Stimulated activated CD4-positive, alpha-beta T cell treated with anti-CD3 and anti-CD28 coated beads, Interleukin-15, amount 100 ng/mL, for 24 hours (primary cell): Measurements from ENCODE around the gene LMO7.

Source experiments
- DNase-seq: peaks from one replicate; pipeline ENCODE4 v3.0.0-alpha.2; 2020

Gene LMO7

DNA sequence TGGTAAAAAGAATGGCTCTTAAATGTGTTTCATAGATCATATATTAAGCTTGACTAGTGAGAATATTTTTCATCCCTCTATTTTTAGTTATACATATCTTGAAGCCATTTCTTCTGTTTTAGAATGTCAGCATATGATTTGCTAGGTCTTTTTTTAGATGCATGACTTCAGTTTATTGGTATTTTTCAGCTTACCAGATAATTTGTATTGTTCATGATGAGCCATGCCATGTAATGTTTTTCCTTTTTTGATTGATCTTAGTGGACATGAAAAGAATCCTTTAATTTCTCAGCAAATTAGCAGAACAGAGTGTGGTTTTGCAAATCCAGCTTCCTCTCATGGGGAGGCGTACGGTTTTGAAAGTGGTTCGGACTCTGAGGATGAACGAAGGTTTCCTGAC lies 168.5 kb downstream of the LMO7 start:
- DNase-seq = no peak

- no peak for DNase-seq
Observed at GRCh38 chr13:75806117-75806516, 170.0 kb downstream of the LMO7 start.

- no peak for DNase-seq
Observed at GRCh38 chr13:75811361-75811760, 175.2 kb downstream of the LMO7 start.

GRCh38 chr13:75811841-75812240 lies 175.7 kb downstream of the LMO7 start:
- DNase-seq = no peak

GRCh38 chr13:75812751-75813181 lies 176.6 kb downstream of the LMO7 start:
- DNase-seq = no peak

DNA sequence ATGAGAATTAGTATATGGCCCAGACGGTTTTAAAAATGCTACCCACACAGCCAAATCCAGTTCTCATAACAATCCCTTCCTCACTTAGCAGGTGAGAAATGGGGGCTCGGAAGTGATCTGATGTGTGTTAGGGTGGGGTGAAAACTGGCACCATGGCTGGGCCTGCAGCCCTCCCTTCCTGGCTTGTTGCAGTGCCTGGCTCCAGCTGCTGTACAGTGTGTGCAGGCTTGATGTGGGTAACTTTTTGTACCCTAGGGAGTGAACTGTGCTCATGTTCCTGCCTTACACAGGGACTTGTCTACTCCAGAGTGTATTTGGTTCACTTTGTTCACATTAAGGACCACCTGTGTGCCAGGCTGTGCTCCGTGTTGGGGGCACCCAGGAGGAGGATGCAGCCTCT lies 177.2 kb downstream of the LMO7 start:
- DNase-seq = no peak

DNA sequence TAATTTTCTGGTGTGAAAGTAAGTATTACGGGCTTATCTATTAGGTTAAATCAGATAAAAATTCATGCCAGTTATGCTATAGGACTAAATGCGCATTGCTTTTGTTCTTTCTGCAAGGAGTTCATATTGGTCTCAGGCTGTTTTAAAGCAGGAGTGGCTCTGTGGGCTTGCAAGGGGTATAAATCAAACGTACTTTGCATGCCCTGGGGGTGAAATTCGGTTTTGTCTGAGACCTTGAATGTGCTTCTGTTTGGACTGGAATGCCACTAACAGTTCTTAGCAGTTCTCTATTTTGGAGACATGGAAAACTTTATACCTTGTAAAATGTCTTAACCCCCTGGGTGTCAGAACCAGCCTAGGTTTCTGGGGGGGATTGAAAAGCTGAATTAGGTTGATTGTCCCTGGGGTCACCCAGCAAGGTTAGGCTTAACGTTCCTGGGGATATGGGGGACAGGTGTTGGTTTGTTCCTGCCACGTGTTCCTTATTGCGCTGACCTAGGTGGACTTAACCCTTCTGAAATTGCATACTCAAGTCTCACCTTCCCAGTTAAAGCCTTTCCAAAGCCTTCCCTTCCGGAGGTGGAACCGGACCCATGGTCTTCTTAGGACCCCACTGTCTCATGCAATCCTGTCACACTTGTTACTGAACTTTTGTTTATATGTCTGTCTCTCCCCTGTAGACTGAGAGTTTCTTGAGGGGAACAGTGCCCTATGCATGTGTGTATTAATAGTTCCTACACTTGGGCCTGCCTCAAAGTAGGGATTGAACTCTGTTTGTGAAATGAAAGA lies 182.2 kb downstream of the LMO7 start:
- DNase-seq = no peak

DNA sequence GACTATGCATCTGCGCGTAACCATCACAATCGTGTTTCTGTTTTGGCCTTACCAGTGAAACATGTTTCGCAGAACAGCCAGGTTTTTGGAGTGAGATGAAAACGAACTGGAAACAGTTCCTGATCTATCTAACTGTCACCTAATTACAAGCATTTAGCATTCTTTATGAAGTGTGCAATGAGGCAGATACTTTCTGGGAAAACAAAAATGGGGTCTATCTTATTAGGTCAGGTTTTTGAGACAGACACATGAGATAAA lies 182.8 kb downstream of the LMO7 start:
- no peak for DNase-seq

GRCh38 chr13:75825161-75825560 lies 189.0 kb downstream of the LMO7 start:
- DNase-seq = no peak

- DNase-seq = no peak
Observed at GRCh38 chr13:75825594-75825993, 189.5 kb downstream of the LMO7 start.

DNA sequence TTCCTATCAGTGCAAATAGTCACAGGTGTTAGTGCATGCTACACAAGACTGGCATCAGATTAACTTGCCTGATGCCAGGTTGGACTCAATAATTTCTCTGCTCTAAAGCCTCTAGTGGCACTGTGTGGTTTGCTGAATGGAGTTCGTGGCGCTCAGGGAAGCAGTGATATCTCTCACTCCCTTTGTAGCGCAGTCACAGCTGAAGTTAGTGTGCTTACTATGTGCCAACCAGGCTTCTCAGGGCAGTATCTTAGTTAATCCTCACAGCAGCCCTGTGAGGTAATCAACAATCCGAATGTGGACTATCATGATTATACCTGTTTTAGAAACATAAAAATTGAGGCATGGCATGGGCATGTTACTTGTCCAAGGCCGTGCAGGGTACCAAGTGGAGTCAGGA lies 190.3 kb downstream of the LMO7 start:
- DNase-seq = no peak

DNA sequence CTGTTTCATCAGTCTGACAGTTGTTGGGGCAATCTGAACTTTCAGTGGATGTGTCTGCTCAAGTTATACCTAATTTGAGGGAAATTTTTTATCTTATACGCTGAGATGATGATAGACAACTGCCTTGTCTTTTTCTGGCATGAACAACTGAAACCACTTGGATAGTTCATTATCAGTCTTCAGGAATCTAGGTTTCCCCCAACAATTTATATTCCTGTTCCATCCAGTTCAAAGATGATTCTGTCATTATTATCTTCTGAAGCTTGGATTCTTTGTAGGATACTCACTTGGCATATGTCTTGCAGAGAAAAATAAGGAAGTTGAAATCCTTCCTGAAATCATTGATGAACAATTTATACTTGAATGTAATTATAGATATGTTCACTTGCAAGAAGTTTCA lies 193.7 kb downstream of the LMO7 start:
- DNase-seq = no peak

DNA sequence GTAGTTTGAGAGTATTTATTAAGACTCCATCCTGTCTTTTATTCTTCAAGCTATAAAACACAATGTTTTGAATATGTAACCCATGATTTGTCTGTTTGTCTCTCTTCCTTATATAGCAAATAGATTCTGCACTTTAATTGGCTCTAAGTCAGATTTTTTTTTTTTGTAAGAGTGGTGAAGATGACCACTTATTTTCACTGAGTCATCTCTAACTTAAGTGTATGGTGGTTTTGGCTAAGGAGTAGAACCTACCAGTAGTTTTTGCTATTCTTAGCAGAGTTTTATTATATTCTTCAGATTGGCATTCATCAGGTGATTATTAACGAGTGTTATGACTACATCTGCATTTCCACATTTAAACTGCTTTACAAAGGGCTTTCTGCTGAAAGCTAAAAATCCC lies 194.7 kb downstream of the LMO7 start:
- no peak for DNase-seq

DNA sequence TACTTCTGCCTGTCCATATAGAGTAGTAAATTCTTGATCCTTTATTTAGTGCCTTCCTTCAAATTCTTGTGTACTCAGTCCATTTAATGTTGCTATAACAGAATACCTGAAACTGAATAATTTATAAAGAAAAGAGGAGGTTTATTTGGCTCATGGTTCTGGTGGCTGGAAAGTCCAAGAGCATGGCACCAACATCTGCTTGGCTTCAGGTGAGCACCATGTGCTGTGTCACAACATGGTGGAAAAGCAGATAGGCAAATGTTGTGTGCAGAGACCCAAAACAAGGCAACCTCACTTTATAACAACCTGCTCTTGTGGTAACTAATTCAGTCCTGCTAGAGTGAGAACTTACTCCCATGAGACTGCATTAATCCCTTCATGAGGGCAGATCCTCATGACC lies 195.3 kb downstream of the LMO7 start:
- DNase-seq = no peak

DNA sequence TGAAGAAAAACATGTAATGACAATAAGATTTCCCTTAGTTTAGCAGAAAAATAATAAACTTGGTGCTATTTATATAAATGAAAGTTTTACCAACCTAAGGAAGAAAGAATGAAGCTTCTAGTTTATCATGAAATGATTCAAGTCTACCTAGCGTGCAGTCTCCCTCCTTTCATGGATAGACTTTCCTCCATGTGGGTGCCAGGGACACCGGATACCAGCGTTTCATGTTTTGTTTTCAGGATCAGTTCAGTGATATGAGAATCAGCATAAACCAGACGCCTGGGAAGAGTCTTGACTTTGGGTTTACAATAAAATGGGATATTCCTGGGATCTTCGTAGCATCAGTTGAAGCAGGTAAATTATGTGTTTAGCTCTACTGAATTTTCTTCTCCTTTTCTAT lies 196.7 kb downstream of the LMO7 start:
- no peak for DNase-seq

- no peak for DNase-seq
Observed at GRCh38 chr13:75836441-75836840, 200.3 kb downstream of the LMO7 start.

DNA sequence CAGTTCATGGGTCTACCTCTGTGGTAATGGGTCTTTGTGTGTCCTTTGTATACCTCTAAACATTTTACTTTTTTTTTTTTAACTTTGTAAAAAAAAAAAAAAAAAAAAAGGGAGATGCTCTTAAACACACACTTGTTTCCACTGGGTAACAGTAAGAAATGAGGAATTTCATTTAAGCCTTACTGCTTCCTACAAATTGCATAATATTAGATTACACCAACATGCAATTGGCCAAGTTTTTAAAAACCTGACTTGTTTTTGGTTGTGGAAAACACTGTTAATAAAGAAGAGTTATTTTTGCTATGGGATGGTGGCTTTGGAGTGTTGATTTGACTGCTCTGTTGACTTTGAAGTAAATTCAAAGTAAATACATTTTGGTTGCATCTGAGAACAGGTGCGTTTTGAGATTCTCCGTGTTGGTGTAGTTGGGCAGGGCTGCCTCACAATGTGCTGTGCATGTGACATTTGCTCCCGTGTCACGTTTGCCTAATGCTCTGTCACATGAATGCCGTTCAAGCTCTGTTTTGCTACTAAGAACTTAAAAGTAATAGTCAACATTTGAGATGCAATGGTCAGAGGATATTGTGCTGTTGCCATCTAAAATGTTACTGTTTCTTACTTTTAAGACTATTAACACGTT lies 202.4 kb downstream of the LMO7 start:
- no peak for DNase-seq

GRCh38 chr13:75839406-75839805 lies 203.3 kb downstream of the LMO7 start:
- no peak for DNase-seq

DNA sequence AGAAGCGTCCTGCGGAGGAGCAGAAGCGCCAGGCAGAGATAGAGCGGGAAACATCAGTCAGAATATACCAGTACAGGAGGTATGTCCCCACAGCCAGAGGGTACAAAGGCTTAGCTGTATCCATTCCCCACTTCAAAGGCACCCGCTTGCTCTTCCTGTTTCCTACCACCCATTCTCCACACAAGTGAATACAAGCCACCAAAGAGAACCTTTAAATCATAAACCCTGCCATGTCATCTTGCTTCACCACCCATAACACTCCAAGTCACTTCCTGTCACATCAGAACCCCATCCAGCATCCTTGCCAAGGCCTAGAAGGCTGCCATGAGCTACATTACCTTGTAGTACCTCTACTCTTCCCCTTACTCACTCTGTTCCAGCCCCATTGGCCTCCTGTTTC lies 205.8 kb downstream of the LMO7 start:
- no peak for DNase-seq

DNA sequence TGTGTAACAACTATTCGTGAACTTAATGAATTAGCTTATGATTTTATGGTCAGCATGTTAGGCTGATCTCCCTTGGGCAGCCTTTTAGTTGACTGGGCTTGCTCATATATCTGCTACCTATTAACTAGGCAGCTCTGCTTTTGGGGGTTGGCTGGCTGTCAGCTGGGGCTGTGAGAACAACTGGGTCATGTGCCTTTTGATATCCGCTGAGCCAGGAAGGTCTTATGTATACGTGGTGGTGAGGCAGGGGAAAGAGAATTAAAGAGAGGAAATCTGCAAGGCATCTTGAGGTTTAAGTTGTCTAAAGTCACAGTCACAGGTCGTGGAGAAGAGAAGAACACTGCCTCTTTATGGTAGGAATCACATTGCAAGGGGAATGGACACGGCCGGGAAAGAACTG lies 206.9 kb downstream of the LMO7 start:
- no peak for DNase-seq

- no peak for DNase-seq
Observed at GRCh38 chr13:75843991-75844390, 207.9 kb downstream of the LMO7 start.

GRCh38 chr13:75847588-75847987 lies 211.5 kb downstream of the LMO7 start:
- DNase-seq = no peak

DNA sequence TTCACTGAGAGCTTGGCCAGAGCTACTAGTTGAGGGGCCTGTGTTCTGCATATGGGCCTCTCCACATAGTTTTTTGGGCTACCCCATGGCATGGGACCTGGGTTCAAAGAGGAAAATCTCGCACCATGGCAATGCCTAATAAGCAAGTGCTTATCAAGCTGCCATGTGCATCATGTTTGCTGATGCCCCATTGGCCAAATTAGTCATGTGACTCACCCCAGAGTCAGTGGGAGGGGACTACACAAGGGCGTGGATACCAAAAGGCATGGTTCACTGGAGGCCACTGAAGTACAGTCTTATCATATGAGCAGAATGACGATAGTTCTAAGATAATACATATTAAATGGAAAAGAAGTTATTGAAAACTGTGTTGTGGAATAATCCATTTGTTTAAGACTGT lies 214.8 kb downstream of the LMO7 start:
- DNase-seq = no peak

DNA sequence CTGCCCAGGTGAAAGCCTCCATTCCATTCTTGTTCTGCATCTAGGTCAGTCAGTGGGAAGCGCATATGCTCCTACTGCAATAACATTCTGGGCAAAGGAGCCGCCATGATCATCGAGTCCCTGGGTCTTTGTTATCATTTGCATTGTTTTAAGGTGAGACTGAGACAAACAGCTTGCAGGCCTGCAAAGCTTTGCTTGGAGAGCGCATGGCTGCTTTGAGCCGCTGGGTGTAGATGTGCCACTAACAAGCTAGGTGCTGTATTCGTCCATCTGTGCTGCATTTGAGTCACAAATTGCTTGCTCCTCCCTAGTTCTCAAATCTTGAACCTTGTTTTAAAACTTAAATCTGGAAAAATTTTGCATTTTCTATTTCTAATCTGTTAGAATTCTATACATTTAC lies 219.1 kb downstream of the LMO7 start:
- no peak for DNase-seq

- no peak for DNase-seq
Observed at GRCh38 chr13:75855847-75856246, 219.7 kb downstream of the LMO7 start.
